GM19099 (cell line): ENCODE measurements around the gene EXOSC10.

Experiments used
- POLR2A ChIP-seq: IDR thresholded peaks from 3 replicates; pipeline ENCODE4 v1.6.1; 2011; ENCODE audit warnings: low read depth; ENCODE audit not compliant: insufficient read length; ENCODE audit errors: extremely low read depth

The EXOSC10 gene

DNA sequence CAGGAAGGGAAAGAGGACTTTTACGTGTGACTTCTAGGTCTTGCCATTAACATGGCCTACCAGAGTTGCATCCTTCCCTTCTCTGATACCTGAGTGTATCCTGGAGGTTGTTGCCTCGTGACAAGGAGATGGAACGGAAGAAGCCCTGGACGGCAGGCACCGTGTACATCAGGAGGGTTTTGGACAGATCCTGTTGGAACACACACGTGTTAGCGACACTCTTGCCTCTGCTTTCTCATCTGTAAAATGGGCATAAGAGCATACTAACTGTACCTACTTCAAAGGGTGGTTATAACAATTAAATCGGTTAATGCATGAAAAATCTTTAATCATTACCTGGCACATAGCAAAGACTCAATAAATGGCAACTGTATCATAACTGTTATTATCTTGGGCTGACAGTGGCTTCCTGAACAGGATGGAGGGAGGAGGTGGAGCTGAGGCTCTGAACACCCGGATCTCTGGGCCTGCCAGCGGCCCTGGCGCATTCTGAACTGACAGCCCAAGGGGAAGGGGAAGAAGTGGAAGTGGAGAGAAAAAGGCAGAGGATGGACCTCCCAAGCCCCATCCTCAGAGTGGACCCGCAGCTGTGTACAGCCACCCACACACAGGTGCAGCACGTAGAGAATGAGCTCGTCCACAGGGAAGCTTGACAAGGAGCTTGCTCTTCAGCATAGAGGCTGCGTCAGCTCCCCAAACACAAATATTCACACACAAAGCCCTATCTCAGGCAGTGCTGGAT is 30.2 kb upstream of the EXOSC10 start:
- TF ChIP-seq POLR2A = no peak

DNA sequence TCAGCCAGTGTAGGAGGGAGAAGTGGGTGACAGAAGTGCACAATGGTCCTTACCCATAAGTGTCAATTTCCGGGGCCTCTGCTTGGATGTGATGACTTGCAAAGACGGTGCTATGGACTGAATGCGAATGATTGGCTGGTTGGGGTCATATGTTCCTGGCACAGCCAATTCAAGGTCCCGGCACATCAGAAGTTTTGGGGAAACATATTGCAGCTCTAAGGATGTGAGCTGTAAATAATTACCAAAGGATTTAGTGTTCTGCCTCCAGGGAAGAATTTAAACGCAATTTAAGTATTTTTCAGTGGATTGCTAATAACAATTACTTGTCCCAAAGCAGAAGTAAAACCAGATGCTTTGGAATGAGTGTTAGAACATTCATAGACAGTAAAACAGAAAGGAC is 26.9 kb upstream of the EXOSC10 start:
- TF ChIP-seq POLR2A = no peak

DNA sequence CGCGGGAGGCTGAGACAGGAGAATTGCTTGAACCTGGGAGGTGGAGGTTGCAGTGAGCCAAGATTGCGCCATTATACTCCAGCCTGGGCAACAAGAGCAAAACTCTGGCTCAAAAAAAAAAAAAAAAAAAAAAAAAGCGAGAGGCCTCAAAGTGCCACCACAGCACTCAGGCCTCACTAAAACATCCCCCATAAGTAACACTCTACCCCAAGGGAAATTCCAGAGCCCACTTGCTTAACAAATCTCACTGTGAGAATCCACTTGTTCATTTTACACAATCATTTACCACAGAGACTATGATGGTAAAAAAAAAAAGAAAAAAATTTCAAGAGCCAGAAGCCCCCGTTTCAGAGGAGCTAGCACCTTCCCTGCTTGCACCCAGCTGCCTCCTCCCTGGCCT is 26.3 kb upstream of the EXOSC10 start:
- TF ChIP-seq POLR2A = no peak

DNA sequence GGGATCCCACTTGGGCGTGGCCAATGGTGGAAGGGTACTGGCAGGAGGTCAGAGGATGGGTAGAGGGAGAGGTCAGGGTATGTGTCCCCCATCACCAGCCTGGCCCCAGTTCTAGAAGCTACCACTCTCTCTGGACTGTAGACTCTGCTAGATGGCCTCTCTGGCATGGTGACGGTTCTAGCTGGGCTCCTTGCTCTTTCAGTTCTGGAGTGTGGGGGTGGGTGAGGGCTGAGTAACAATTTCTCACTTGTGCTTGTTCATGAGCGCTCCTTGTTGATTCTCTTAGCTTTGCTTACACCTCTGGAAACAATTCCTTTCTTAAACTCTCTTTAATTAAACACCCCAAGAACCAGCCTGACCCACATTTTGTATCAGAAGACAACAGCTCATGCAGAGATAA is 25.3 kb upstream of the EXOSC10 start:
- no peak for TF ChIP-seq POLR2A

DNA sequence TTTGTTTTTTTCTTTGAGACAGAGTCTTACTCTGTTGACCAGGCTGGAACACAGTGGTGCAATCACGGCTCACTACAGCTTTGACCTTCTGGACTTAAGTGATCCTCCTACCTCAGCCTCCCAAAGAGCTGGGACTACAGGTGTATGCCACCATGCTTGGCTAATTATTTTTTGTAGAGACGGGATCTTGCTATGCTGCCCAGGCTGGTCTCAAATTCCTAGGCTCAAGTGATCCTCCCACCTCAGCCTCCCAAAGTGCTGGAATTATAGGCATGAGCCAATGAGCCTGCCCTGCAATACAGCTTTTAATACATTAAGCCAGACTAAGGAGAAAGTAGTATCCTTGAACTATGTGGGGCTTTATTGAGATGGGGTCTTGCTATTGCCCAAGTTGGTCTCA is 16.6 kb upstream of the EXOSC10 start:
- no peak for TF ChIP-seq POLR2A

GRCh38 chr1:11114966-11115365 is 15.3 kb upstream of the EXOSC10 start:
- no peak for TF ChIP-seq POLR2A

GRCh38 chr1:11109047-11109760 is 9.5 kb upstream of the EXOSC10 start:
- TF ChIP-seq POLR2A = no peak

DNA sequence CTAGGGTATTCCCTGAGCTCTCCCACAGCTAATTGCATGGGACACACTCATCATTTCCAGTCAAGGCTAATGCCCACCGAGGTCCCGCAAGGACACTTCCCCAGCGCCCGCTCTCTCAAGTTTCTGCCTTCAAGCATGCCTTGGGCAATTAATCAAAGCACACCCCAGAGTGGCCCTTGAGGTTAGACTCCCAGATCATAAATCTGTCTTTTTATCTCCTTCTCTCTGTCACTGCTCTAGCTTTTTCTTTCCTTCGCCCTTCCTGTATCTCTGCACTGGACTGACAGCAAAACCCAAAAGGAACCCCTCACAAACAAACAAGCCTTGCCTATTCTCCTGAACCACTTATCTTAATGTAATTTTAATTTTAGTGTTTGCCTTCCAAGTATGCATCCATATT is 7.9 kb upstream of the EXOSC10 start:
- TF ChIP-seq POLR2A = no peak

- TF ChIP-seq POLR2A = no peak
These were observed 5.9 kb upstream of the EXOSC10 start for GRCh38 chr1:11105586-11105985.

DNA sequence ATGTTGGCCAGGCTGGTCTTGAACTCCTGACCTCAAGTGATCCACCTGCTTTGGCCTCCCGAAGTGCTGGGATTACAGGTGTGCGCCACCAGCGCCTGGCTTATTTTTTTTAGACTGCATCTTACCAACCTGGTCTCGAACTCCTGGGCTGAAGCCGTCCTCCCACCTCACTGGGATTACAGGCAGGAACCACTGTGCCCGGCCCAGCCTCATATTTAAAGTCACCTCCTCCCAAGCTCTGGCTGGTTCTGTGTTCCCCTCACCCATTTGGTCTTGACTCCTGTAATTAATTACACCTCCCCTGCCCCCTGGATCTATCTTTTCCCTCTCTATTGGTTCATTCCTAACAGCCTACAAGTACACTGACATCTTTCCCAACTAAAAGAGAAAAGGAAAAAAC is 1.7 kb upstream of the EXOSC10 start:
- no peak for TF ChIP-seq POLR2A

GRCh38 chr1:11100149-11100493 is 452 bp upstream of the EXOSC10 start:
- TF ChIP-seq POLR2A = no peak

DNA sequence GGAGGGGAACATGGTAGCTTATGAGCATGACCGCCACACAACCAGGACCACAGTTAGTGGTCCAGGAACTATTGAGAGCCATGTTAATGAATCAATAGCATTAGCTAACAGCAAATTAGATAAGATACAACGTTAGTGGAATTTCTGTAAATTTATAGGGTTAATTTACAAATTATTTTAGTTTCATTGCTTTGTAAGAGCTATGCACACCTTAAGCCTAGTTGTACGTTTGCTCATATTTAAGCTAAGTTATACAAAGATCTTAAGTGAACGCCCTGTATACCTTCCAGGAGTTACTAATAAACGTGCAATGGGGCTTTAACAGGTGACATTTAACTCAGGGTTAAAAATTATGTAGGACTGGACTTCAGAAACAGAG is 749 bp downstream of the EXOSC10 start:
- TF ChIP-seq POLR2A = no peak

GRCh38 chr1:11080931-11081330 is 18.7 kb downstream of the EXOSC10 start:
- no peak for TF ChIP-seq POLR2A

DNA sequence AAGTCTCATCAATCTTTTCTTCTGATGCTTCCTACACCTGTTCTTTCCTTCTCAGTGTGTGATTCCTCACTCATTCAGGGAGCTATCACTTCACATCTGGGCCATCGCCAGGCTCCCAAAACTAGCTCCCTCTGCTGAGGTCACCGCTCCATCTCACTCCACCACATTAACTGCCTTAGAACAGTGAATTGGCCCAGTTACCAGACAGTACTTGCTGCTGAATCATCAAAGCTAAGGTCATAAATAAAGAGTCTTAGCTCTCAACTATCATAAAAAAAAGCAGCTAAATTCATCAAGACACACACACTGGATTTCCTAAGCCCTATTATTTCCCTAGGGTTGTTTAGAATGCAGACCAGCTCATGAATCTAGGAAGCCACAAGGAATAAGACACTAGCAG is 21.0 kb downstream of the EXOSC10 start:
- no peak for TF ChIP-seq POLR2A

DNA sequence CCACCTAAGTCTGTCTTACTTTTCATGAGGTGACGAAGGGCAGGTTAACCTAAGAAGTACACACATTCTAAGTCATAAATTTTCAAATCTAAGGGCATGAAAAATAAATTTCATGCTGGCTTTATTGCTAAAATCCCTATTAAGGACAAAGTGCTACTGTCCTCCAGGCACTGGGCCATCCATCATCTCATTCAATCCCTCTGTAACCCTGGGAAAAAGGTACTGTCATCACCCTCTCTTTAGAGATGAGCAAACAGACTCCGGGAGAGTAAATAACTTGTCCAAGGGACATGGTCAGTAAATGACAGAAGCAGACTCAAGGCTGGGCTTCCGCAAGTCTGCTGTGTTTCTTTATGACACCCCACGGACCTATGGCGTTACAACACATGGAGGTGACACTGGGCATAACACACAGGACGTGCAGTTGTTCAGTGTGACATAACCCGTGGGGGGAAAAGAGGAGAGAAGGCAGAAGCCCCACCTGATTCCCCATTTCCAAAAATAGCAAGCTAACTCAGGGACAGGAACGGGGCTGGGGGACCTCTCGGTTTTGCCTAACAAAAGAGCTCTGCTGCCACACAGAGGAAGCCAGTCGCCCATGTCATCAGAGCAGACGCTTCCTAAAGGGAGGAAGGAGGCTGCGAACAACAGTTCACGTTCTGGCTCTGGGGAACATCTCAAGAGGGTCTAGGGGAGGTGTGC is 27.3 kb downstream of the EXOSC10 start:
- TF ChIP-seq POLR2A = no peak
